ENCODE measurements around the gene MORC2. TPM values are rescaled to one million over a fixed set of nuclear protein-coding genes. Genes with fewer than 3 reads are reported as not detected.

Gene MORC2
- total RNA-seq: 20.1 TPM
- long read RNA-seq, full-length matches to known transcripts: 25 of 42 reads
- long read RNA-seq, partial matches to known transcripts: 6 of 42 reads
- long read RNA-seq, other reads (novel, unspliced or antisense): 11 of 42 reads

DNA sequence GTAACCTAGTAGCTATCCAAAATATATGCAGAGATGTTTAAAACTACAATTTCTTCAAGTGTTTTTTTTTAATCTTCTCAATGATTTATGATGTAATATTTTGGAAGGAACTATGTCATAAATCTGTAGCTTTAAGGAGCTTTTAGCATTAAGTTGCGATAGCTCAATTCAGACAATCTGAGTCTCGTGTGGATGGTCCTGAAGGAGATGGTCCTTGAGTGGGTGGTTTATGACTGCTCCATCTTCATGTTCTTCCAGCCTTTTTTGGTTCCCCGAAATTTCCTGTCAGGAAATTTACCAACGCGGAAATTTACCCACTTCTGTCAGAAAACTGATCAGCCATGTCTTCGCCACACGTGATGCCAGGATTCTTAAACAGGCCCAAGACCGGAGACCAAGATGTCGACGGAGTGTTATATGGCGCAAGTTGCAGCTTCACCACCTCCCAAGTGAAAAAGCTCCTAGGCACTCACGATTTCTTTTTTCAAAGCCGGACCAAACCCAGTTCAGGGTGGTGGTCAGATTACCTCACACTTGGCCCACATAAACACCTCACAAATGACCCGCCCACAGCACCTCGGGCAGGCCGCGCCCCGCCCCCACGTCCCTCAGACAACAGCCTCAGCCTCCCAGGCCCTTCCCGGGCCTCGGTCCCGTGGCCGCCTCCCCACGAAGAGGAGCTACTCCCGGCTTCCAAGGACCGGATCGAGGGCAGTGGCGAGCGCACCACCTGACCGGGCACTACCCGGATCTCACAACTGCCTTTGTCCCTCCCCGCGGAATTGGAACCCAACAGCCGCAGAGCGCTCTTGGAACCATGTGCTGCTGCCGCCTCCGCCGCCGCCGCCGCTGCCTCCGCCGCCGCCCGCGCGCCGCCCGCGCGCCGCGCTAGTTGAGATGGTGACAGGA is at the start of gene MORC2:
TSS of gene MORC2 (minus strand) at position 760 of the 909 bp plus-strand sequence. CDS start 885 bp downstream, outside the sequence.
- peak; percentile 54 for ATAC-seq (ENCODE audit: poor library complexity)
- DNase-seq: no peak
- intact Hi-C loops (cut with DNase I): loop anchor here (2.0 kb wide), 1 partner anchor 115 kb away; no protein-coding TSS in a partner anchor

- DNase-seq: no peak
- intact Hi-C loops (cut with DNase I): no loop called here
- no peak for ATAC-seq (ENCODE audit: poor library complexity)
Observed at GRCh38 chr22:31005535-31005934, 37.0 kb upstream of the MORC2 start.

- ATAC-seq (ENCODE audit: poor library complexity) (no peak), DNase-seq (no peak)
- intact Hi-C loops (cut with DNase I): no loop called here
Observed at GRCh38 chr22:31001124-31001770, 32.7 kb upstream of the MORC2 start.

- DNase-seq: no peak
- intact Hi-C loops (cut with DNase I): no loop called here
- no peak for ATAC-seq (ENCODE audit: poor library complexity)
Observed at GRCh38 chr22:30998329-30998728, 29.8 kb upstream of the MORC2 start.

- intact Hi-C loops (cut with DNase I): no loop called here
- ATAC-seq (ENCODE audit: poor library complexity) (no peak), DNase-seq (no peak)
Observed at GRCh38 chr22:30996462-30996861, 27.9 kb upstream of the MORC2 start.

GRCh38 chr22:30994960-30995359 is 26.4 kb upstream of the MORC2 start:
- intact Hi-C loops (cut with DNase I): no loop called here
- no peak for ATAC-seq (ENCODE audit: poor library complexity)
- DNase-seq: no peak

GRCh38 chr22:30992565-30992964 is 24.0 kb upstream of the MORC2 start:
- ATAC-seq (ENCODE audit: poor library complexity) (no peak), DNase-seq (no peak)
- intact Hi-C loops (cut with DNase I): no loop called here

DNA sequence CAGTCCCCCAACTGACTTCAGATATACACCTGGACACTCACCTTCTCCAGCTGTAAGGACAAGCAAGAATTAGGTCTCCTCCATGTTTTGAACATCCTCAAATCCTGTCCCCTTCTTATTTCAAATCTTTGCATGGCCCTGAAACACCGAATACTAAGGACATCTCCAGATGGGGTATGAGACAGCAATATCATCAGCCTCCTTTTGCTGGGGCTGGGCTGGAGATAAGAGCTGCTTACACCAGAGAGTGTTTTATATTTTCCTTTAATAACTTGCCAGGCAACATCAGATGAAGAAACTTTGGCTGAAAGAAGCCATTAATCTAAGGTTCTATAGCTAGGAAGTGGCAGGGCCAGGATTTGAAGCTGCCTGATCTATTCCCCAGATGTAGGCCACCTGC is 22.1 kb upstream of the MORC2 start:
- no peak for DNase-seq
- intact Hi-C loops (cut with DNase I): no loop called here
- no peak for ATAC-seq (ENCODE audit: poor library complexity)

DNA sequence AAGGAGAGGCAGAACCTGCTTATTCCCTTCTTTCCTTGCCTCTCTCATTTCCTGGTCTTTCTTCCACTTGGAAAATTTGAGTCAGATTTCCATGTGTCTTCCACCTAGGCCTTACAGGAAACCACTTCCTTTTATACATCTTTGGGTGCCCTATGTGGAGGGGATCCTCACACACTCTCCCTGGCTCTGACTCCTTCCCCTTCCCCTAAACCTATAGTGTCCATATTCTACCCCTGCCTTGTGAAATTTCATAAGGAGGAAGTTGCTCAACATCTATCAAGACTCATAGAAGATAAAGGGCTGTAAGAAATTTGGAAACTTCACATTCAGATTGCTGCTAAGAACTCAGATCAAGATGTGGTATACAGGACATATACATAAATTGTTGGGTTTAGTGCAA is 20.9 kb upstream of the MORC2 start:
- ATAC-seq (ENCODE audit: poor library complexity): no peak
- intact Hi-C loops (cut with DNase I): no loop called here
- no peak for DNase-seq

DNA sequence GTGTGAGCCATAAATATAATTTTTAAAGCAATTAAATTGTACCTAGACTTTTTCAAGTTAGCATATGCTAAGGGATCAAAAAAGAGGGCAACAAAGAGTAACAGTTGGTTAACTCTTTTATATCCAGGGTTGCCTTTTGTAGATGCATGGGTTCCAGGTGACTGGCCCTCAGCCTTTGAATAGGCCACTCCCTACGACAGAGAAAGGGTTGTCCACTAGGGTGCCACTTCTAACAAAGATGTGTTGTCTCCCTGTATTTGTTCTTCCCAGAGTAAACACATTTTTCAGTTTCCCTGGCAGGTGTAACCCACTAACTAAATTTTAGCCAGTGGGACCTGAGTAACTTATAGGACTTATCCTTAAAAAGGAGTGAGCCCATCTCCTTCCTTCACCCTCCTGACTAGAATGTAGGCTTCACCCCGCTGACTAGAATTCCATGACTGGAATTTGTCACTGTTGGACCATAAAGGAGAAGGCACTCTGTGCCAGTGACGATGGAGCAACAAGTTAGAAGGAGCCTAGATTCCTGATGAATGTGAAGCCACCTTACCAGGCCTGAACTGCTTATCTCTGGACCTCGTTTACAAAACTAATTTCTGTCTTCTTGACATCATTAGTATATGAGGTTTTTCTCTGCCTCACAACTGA is 17.1 kb upstream of the MORC2 start:
- intact Hi-C loops (cut with DNase I): no loop called here
- ATAC-seq (ENCODE audit: poor library complexity): no peak
- DNase-seq: no peak

DNA sequence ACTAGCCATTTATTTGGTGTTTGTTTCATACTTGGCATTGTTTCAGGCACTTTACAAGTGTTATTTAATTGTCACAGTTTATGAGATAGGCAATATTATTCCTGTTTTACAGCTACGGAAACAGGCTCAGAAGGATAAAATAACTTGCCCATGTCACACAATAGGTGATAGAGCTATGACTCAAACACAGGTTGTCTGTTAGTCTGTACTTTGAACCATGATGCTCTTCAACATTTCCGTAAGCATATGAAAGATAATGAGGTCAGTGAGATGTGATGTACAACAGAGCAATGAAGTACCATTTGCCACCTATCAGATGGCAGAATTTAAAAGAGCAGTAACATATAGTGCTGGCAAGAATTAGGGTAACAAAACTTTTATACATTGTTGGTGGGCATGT is 15.7 kb upstream of the MORC2 start:
- no peak for DNase-seq
- intact Hi-C loops (cut with DNase I): no loop called here
- ATAC-seq (ENCODE audit: poor library complexity): no peak

DNA sequence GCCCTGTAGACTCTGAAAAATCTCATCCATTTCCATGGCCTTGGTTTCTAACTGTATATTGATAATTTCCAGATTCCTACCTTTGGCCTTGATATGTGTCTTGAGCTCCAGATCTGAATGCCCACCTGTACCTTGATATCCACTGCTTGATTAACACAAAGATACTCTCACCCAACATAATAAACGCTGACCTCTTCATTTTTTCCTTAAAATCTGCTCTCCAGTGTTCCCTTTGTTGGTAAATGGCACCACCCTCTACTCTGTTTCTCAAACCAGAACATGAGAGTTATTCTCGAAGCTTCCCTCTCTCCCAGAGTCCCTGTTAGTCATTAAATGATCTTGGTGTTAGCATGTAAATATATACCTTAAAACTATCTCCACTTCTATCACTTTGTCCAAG is 13.9 kb upstream of the MORC2 start:
- DNase-seq: no peak
- intact Hi-C loops (cut with DNase I): no loop called here
- no peak for ATAC-seq (ENCODE audit: poor library complexity)

DNA sequence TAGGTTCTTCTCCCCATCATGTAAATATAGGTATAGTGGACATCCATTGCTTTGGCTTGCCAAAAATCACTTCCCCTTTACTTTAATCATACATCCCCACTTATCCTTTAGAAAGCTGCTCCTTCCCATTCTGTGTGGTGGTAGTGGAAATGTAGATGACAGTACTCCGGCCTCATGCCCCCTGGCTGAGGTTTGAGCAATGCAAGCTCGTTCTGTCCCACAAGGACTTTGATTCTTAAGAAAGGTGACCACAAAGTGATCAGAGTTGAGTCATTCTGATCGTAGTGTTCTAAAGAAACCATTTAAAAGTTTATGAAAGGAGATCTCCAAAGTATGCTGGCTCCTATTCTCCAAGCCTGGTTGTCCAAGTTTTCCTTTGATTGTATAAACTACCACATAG is 11.4 kb upstream of the MORC2 start:
- intact Hi-C loops (cut with DNase I): no loop called here
- no peak for ATAC-seq (ENCODE audit: poor library complexity)
- no peak for DNase-seq

DNA sequence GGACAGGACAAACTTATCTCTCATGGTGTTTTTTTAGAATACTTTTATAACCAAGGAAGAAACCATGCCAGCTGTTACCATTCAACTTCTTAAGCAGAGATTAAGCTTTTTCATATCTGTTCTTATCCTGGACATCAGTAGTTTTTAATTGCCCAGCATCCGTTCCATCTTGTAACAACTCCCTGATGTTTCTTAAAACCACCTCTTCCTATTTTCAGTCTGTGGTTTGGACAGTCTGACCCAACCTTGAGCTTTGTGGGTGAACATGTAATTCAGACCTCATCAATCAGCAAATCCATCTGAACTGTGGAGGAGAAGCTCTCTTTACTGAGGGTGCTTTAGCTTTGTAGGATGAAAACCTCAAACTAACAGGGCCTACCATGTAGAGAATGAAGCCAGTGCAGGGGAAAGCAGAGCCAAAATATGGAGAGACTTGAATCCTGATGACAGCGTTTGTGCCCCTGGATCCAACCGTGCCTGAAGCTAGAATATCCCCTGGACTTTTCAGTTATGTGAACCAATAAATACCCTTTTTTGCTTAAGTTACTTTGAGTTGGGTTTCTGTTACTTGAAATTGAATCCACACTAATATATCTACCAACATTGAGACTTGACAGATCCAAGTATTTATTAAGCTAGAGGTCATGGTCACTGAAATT is 9.9 kb upstream of the MORC2 start:
- intact Hi-C loops (cut with DNase I): no loop called here
- ATAC-seq (ENCODE audit: poor library complexity) (no peak), DNase-seq (no peak)

GRCh38 chr22:30970356-30970746 is 1.8 kb upstream of the MORC2 start:
- ATAC-seq (ENCODE audit: poor library complexity): no peak
- DNase-seq: no peak
- intact Hi-C loops (cut with DNase I): no loop called here

GRCh38 chr22:30969532-30970355 is 1.2 kb upstream of the MORC2 start:
- DNase-seq (peak; percentile 63), ATAC-seq (ENCODE audit: poor library complexity) (peak; percentile 47)
- intact Hi-C loops (cut with DNase I): loop anchor here (2.0 kb wide), 1 partner anchor 113 kb away; no protein-coding TSS in a partner anchor

DNA sequence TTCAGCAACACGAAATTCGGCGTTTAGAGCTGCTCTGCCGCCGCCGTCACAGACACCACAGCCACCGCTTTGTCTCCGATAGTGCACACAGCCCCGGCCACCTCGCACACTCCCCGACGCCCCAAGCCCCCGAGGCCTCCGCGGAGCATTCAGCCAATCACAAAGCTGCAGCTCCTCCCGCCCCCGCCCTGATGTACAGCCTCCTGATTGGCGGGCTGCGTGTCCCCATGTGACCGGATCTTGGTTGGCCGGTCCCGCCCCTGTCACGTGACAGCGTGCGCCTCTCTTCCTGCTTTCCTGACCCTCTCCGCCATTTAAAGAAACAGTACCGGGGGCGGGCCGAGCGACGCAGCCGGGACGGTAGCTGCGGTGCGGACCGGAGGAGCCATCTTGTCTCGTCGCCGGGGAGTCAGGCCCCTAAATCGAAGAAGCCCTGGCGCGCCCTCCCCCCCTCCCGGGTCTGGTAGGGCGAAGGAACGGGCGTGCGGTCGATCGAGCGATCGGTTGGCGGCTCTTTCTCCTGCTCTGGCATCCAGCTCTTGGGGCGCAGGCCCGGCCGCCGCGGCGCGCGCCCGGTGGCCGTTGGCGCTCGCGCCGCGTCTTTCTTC is 454 bp upstream of the MORC2 start, which contains the start of gene TUG1:
TSS of gene TUG1 (plus strand) at position 342 of the 608 bp plus-strand sequence.
- intact Hi-C loops (cut with DNase I): loop anchor here (2.0 kb wide), 1 partner anchor 114 kb away; no protein-coding TSS in a partner anchor
- DNase-seq (peak; percentile 99), ATAC-seq (ENCODE audit: poor library complexity) (peak; percentile 99)
